BJ (cell line): ENCODE results near the gene LOXL4. TPM values are rescaled to one million over a fixed set of nuclear protein-coding genes. Genes with fewer than 3 reads are reported as not detected.
A peak's percentile ranks its signal among the peaks of the same experiment; 100 is the strongest.

Source experiments
- CTCF ChIA-PET: fragments of 350-600 bp; formaldehyde crosslinking; extraction: SDS; loops from one replicate; lab custom pipeline; 2021; ENCODE audit warnings: antibody characterized with exemption, inconsistent platforms; lab: Yijun Ruan, JAX
- POLR2A ChIA-PET: fragments of 300-600 bp; sonication (Branson Sonifier 250); formaldehyde crosslinking; extraction: SDS; loops from one replicate; lab custom pipeline; 2021; ENCODE audit warnings: antibody characterized with exemption; lab: Charles Lee
- DNase-seq: peaks from one replicate; pipeline ENCODE4 v3.0.0-alpha.2; 2011; ENCODE audit warnings: low read depth
- H3K27me3 ChIP-seq: 2 replicates; pipeline ENCODE4 v1.6.0; 2011; ENCODE audit warnings: low read length; ENCODE audit not compliant: control insufficient read depth, insufficient read depth
- H3K36me3 ChIP-seq: 2 replicates; pipeline ENCODE4 v1.5.1; 2011; ENCODE audit warnings: low read length; ENCODE audit not compliant: control insufficient read depth, insufficient read depth
- H3K4me3 ChIP-seq: 2 replicates; pipeline ENCODE4 v1.5.1; 2011; ENCODE audit warnings: low read depth, mild to moderate bottlenecking, control low read depth, low read length
- CTCF ChIP-seq: IDR thresholded peaks from 2 replicates; pipeline ENCODE4 v1.5.1; 2011; ENCODE audit warnings: low read depth, mild to moderate bottlenecking, control low read depth, inconsistent platforms, low read length, moderate library complexity; ENCODE audit not compliant: insufficient read depth
- polyA plus RNA-seq: library from polyadenylated mRNA; depleted of rRNA; stranded (reverse); fragments of >200 nt; gene quantifications from 2 replicates; pipeline ENCODE4 v1.2.3, GENCODE V29; 2011

LOXL4 gene
- polyA plus RNA-seq, 1 experiment = 75.5 TPM

GRCh38 chr10:98313598-98313997 is 45.6 kb upstream of the LOXL4 start:
- no peaks in the 10 kb centered on the region for H3K27me3 ChIP-seq
- CTCF ChIA-PET = interaction anchor here (0.8 to 3.1 kb wide), 8 partner anchors 8 to 143 kb away, joined by 3 to 11 read pairs (median 6); no protein-coding TSS in a partner anchor
- H3K4me3 ChIP-seq = no peak overlapping the region
- H3K36me3 ChIP-seq = no peaks in the 10 kb centered on the region
- DNase-seq = no peak
- TF ChIP-seq CTCF = no peak
- POLR2A ChIA-PET = interaction anchor here (0.6 kb wide), 1 partner anchor 110 kb away, joined by 11 read pairs; no protein-coding TSS in a partner anchor

GRCh38 chr10:98312822-98313221 is 44.8 kb upstream of the LOXL4 start:
- TF ChIP-seq CTCF = no peak
- no peak overlapping the region for H3K4me3 ChIP-seq
- no peaks in the 10 kb centered on the region for H3K27me3 ChIP-seq
- DNase-seq = no peak
- ChIA-PET POLR2A (no interaction called here), CTCF (interaction anchor here (0.6 to 3.1 kb wide), 11 partner anchors 10 to 143 kb away, joined by 3 to 11 read pairs (median 5); no protein-coding TSS in a partner anchor)
- no peaks in the 10 kb centered on the region for H3K36me3 ChIP-seq

- CTCF ChIA-PET = interaction anchor here (0.6 to 4.2 kb wide), 10 partner anchors 11 to 142 kb away, joined by 3 to 15 read pairs (median 6); no protein-coding TSS in a partner anchor
Measured at GRCh38 chr10:98312349-98312748, 44.4 kb upstream of the LOXL4 start.

GRCh38 chr10:98310701-98311100 is 42.7 kb upstream of the LOXL4 start:
- ChIA-PET CTCF (interaction anchor here (0.7 to 4.2 kb wide), 15 partner anchors 12 to 141 kb away, joined by 3 to 79 read pairs (median 8); partner anchors contain the start of gene LOXL4), POLR2A (no interaction called here)
- DNase-seq = no peak
- TF ChIP-seq CTCF = no peak
- Histone ChIP-seq H3K27me3 (no peaks in the 10 kb centered on the region), H3K4me3 (no peak overlapping the region), H3K36me3 (no peaks in the 10 kb centered on the region)

More at GRCh38 chr10:98312349-98312748, 44.4 kb upstream of the LOXL4 start:
- POLR2A ChIA-PET = no interaction called here
- DNase-seq = no peak
- no peak for TF ChIP-seq CTCF
- Histone ChIP-seq H3K27me3 (no peaks in the 10 kb centered on the region), H3K4me3 (no peak overlapping the region), H3K36me3 (no peaks in the 10 kb centered on the region)

GRCh38 chr10:98309366-98310355 is 41.7 kb upstream of the LOXL4 start:
- peak; percentile 55 for DNase-seq
- CTCF ChIA-PET = interaction anchor here (0.6 to 4.2 kb wide), 39 partner anchors 11 to 395 kb away, joined by 3 to 79 read pairs (median 5); partner anchors contain the start of genes LOXL4 and PYROXD2
- TF ChIP-seq CTCF = peak; percentile 97
- H3K36me3 ChIP-seq = no peaks in the 10 kb centered on the region
- POLR2A ChIA-PET = interaction anchor here (0.6 kb wide), 1 partner anchor 14 kb away, joined by 3 read pairs; no protein-coding TSS in a partner anchor
- 0 out of 2 replicates have a peak, but pooled peaks cover 1% of the 10 kb centered on the region for H3K27me3 ChIP-seq
- no peak overlapping the region for H3K4me3 ChIP-seq
